ENCODE data around the gene BRD2.

Gene BRD2

DNA sequence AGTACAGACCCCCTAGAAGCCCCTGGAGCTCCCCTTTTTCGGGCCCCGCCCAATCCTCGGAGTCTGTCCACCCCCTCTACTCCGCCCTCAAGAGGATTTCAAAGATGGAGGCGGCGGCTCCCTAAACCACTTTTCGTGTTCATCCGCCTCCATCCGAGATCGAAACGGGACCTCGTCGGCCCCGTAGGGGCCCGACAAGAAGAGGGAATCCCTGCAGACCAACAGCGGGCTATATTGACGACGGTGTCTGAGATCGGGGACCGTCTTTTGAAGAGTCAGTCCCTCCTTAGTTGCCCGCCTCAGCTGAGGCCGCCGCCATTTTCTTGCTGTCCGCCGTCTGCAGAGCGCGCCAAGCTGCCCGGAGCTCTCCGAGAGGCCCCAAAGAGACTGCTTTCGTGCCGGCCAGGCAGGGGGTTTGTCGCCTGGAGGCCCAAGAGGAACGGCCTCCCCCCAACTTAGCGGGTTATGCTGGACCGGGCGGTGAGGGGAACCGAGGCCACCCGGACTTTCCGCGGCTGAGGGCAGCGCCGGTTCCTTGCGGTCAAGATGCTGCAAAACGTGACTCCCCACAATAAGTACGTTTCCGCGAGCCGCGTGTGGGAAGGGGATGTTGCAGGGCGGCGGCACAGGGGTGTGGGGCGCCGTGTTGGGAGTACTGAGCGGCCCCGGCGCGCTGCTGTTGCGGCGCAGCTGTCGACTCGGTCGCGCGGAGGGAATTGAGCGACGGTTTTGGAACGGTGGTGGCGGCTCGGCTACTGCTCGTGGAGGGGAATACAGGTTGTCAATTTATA is 4.2 kb downstream of the BRD2 start:
- DNase-seq (ENCODE audit: low read depth, low spot score), result peak; percentile 27

DNA sequence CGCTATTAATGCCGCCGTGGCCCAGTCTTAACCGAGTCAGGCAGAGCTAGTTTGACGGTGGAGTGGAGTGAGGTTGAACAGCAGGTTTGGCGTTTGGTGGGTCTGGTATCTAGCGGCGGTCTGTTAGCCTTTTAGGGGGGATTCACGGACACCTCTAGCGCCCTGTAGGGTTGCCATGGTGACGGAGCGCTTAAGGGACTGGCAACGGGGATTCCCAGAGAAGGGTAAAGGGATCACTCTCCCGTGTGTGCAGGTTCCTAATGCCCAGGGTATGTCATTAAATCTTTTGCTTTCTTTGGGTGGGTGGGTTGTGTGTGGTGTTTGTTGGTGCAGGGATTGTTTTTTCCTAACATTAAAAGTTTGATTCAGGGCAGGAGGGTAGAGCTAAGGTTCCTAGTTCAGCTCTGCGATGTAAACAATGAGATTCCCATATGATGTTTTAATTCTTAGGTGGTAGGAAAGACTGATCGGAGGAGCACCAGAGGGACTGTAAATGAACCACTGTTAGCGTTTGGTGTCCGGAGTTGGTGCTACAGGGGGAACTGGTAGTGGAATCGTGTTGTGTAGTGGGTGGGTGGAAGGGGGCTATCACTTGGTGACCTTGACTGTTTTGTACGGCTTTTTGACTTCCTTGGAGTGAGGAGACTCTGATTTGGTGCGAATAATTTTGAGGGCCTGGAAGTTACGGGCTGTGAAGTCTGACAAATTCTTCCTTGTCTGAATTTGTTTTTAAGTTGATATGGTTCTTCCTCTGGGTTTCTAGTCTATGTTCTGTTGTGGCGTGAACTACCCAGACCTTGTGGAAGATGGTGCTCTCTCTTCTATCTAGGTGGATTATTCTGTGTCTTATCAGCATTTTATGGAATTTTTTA is 5.0 kb downstream of the BRD2 start:
- peak; percentile 39 for DNase-seq (ENCODE audit: low read depth, low spot score)

DNA sequence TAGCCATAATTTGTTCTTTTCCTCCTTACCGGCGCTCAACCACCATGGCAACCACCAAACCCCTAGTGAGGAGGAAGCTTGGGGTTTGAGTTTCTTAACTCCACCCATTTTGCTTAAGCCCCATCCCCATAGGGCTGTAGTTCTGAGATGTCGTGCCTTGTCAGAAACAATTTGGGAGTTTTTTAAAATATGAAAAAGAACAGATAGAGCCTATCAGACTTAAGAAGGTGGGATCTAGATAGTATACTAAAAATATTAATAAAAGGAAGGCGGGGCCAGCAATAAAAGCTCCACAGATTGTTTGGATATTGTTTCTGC is 5.6 kb downstream of the BRD2 start:
- no peak for DNase-seq (ENCODE audit: low read depth, low spot score)

DNA sequence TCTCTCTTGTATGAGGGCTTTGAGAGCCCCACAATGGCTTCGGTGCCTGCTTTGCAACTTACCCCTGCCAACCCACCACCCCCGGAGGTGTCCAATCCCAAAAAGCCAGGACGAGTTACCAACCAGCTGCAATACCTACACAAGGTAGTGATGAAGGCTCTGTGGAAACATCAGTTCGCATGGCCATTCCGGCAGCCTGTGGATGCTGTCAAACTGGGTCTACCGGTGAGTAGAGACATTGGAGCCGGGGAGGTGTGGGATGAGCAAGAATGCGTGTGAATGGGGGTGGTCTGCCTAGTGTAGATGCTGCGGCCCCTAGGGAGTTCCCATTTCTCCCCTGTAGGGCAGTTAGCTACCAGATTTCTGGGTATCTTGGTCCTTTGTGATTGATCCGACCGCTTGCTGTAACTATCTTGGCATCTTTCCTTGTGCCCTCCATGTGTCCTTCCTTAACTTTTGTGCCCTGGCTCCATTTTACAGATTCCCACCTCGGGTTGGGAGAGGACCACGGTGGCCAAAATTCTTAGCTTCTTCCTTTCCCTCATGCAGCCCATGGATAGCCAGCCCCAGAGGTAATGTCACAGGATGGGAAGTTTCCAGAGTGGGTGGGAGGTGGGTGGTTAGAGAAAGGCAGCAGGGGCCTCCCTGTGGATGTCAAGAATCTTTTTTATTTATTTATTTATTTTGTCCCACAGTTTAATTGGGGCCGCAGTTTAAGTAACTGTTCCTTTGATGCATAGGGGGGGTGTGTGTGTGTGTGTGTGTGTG is 6.3 kb downstream of the BRD2 start:
- DNase-seq (ENCODE audit: low read depth, low spot score), result no peak

DNA sequence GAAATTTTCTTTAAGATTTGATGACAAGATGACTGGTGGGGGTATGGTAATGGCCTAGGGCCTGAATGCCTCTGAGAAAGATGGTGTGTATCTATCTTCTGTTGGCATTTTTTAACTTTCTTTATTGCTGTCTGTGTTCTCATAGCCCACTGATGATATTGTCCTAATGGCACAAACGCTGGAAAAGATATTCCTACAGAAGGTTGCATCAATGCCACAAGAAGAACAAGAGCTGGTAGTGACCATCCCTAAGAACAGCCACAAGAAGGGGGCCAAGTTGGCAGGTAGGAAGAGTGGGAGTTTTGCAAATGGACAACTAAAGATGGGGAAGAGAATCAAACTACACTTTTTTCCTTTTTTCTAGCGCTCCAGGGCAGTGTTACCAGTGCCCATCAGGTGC is 7.5 kb downstream of the BRD2 start:
- DNase-seq (ENCODE audit: low read depth, low spot score), result no peak

DNA sequence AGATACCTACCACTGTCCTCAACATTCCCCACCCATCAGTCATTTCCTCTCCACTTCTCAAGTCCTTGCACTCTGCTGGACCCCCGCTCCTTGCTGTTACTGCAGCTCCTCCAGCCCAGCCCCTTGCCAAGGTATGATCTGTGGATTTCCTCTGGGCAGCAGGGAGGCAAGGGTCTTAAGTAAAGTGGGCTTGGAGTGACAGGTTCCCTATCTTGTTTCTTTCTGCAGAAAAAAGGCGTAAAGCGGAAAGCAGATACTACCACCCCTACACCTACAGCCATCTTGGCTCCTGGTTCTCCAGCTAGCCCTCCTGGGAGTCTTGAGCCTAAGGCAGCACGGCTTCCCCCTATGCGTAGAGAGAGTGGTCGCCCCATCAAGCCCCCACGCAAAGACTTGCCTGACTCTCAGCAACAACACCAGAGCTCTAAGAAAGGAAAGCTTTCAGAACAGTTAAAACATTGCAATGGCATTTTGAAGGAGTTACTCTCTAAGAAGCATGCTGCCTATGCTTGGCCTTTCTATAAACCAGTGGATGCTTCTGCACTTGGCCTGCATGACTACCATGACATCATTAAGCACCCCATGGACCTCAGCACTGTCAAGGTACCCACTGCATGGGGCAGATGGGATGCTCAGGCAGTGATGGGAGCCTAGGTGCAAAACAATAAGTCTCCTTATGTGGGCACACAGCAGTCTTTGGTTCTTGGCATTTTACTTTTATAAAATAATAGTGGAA is 8.1 kb downstream of the BRD2 start:
- no peak for DNase-seq (ENCODE audit: low read depth, low spot score)

DNA sequence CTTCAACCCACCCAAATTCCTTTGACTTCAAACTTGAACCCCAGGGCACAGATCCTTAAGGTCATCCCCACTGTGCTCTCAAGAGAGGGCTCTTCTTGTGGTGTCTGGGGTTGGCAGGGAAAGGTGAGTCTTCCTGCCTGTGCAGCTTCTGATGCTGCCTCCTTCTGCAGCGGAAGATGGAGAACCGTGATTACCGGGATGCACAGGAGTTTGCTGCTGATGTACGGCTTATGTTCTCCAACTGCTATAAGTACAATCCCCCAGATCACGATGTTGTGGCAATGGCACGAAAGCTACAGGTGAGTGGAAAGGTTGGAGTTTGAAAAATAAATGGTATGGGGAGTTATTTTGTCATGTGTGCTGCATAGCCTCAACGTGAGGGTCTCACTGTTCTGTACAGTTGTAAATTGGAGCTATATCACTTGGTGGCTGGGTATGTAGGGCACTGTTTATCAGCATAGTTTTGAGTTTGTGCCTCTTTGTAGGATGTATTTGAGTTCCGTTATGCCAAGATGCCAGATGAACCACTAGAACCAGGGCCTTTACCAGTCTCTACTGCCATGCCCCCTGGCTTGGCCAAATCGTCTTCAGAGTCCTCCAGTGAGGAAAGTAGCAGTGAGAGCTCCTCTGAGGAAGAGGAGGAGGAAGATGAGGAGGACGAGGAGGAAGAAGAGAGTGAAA is 9.0 kb downstream of the BRD2 start:
- DNase-seq (ENCODE audit: low read depth, low spot score), result no peak

DNA sequence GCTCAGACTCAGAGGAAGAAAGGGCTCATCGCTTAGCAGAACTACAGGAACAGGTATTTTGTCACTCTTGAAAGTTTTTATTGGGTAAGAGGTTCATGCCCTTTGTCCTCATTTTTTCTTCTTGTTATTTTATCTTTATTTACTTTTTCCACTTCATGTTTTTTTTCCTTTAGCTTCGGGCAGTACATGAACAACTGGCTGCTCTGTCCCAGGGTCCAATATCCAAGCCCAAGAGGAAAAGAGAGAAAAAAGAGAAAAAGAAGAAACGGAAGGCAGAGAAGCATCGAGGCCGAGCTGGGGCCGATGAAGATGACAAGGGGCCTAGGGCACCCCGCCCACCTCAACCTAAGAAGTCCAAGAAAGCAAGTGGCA is 9.5 kb downstream of the BRD2 start:
- no peak for DNase-seq (ENCODE audit: low read depth, low spot score)

DNA sequence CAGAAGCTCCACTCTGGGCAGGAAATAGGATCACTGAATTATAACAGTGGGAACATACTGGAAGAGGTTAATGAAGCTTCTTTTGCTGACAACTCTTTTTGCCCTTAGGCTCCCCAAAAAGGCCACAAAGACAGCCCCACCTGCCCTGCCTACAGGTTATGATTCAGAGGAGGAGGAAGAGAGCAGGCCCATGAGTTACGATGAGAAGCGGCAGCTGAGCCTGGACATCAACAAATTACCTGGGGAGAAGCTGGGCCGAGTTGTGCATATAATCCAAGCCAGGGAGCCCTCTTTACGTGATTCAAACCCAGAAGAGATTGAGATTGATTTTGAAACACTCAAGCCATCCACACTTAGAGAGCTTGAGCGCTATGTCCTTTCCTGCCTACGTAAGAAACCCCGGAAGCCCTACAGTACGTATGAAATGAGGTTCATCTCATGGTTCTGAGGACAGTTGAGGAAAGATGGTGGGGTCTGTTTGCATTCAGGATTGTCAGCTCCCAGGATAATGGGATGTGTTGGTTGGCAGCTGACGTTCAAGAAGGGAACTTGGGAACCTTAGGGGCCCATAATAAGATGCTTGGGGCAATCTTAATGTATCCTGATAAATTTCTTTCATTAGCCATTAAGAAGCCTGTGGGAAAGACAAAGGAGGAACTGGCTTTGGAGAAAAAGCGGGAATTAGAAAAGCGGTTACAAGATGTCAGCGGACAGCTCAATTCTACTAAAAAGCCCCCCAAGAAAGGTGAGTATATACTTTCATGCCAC is 11.5 kb downstream of the BRD2 start:
- no peak for DNase-seq (ENCODE audit: low read depth, low spot score)

DNA sequence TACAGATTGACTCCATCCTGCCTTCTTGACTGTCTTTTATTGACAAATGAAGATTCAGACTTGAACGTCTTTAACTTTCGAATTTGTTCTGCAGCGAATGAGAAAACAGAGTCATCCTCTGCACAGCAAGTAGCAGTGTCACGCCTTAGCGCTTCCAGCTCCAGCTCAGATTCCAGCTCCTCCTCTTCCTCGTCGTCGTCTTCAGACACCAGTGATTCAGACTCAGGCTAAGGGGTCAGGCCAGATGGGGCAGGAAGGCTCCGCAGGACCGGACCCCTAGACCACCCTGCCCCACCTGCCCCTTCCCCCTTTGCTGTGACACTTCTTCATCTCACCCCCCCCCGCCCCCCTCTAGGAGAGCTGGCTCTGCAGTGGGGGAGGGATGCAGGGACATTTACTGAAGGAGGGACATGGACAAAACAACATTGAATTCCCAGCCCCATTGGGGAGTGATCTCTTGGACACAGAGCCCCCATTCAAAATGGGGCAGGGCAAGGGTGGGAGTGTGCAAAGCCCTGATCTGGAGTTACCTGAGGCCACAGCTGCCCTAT is 12.2 kb downstream of the BRD2 start:
- DNase-seq (ENCODE audit: low read depth, low spot score), result no peak

DNA sequence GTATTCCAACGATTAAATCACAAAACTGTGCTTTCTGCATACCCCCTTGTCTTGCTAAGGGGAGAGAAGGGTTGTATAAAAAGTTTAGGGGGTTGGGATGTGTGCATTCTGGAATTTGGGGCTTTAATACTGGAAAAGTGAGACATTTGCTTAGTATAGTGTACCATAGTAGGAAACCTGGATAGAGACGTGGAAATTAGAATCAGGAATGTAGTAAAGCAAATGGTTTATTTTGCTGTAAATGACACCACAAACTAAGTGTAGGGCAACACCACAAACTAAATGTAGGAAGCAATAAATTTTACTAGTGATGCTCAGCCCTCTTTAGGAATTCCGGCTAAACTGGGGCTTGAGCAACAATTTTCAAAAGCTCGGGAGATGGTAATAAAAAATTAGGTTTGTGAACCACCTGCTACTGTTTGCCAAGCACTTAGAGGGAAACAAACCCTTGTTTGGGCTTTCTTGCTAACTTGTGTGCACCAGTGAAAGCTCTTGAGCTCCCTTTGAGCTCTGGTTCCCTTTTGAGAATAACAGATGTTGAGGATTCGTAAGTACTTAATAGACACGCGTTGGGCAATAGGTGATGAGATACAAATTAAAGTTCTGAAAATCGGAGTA is 13.8 kb downstream of the BRD2 start:
- DNase-seq (ENCODE audit: low read depth, low spot score), result no peak

DNA sequence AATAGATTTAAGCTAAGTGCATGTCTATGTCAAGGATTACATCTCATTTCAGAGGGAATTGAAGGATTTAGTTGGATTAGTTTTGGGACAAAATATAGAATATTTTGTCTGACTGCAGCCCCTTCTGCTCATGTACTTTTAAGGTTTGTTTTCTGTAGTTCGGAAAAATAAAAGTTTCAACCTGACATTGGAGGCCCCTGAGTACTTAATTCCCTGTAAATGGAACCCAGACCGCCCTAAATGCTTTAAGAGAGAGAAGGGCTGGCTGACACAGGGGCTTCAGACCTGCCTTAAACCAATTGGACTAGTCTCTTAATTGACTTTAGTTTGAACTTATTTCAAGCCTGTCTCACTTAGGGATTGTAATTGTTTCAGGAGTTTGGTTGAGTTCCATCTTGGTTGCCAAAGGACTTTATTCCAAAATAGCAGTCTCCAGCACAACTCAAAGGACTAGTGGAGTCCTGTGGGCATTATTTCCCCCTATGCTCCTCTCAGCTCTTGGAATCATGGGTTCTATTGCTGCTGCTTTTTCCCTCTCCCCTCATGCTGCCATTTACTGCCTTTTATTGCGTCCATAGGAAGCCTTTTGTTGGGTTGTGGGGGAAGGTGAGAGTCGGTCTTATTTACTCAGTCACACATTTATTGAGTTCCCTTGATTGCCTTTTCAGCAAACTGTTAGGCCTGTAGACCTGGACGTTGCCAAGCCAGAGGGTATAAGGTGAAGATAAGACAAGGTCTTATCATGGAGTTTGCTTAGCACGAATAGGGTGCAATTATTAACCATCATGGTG is 14.5 kb downstream of the BRD2 start:
- no peak for DNase-seq (ENCODE audit: low read depth, low spot score)

DNA sequence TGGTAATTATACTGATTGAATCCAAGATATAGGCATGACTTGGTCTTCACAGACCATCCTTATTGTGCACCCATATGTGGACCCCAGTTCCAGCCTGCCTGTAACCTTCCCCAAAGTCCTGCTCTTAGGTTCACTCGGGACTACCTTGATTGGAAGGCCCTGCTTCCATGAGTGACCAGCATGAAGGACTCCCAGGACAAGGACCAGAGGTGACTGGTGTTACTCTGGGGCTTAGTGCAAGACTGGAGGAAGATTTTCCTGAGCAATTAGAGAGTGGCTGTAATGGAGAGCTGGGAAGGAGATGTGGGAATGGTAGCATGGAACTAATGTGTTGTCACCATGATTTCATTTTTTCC is 15.1 kb downstream of the BRD2 start:
- no peak for DNase-seq (ENCODE audit: low read depth, low spot score)

DNA sequence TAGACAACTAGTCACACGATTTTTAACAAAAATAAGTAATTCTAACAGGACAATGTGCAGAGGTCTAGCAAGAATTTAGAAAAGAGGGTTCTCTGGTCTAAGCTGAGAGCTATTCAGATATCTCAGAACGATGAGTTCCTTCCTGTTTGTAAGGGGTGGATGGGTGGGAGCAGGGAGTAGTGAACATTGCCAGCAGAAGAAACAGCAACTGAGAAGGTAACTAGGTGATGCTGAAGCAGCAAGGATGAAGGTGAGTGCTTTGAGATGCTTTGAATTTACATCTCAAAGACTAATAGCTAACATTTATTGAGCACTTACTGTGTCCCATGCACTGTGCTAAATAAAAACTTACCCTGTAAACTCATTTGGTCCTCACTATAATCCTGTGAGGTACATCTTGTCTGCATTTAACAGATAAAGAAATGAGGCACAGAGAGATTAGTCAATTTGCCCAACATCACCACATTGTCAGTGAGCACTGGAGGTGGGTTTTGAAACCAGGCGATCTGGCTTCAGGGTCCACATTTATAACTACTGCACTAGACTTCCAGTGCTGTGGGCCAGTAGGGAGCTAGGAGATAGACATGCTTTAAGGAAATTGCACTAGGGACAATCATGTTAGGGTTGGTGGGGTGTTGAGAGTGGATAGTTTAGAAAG is 15.7 kb downstream of the BRD2 start:
- DNase-seq (ENCODE audit: low read depth, low spot score), result no peak

DNA sequence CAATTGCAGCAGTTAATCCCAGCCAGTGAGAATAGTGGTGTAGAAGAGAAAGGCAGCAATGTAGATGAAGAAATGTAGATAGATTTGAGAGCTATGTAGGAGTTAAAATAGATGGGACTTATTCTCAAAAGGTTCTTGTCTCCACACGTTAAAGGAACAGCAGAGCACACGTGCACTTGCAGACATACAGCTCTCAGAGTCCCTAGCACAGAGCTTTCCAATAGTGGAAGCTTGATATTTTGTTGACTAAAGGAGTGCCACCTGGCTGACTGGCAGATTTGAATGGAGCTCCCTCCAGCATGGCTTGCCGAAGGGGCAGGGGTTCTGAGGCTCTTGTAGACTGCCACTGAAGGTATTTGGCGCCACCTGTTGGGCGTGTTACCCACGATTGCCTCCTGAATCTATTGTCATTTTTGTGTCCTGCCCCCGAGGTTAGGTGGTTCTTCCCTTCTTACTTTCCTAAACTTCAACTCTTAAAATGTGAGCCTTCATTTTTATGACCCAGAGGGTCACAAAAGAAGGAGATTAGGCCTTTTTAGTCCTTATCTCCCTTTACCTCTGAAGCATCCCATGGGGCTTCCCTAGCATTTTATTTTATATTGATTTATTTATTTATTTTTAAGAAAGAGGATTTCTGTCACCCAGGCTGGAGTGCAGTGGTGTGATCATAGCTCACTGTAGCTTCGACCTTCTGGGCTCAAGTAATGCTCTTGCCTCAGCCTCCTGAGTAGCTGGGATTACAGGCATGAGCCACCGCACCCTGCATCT is 16.4 kb downstream of the BRD2 start:
- peak; percentile 81 for DNase-seq (ENCODE audit: low read depth, low spot score)

DNA sequence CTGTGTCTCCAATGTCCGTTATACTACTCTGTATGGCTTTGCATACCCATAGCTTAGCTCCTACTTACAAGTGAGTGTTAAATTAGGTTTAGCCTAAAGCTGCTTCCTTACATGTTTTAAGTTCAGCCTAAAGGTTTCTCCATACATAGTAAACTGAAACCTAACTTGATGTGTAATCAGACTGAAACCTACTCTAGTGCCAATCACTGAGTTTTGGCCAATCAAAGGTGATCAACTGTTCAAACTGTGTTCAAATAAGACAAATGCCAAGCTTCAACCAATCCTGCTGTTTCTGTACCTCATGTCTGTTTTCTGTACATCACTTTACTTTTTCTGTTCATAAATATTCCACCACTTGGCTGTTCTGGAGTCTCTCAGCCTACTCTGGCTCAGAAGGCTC is 21.0 kb downstream of the BRD2 start:
- no peak for DNase-seq (ENCODE audit: low read depth, low spot score)

DNA sequence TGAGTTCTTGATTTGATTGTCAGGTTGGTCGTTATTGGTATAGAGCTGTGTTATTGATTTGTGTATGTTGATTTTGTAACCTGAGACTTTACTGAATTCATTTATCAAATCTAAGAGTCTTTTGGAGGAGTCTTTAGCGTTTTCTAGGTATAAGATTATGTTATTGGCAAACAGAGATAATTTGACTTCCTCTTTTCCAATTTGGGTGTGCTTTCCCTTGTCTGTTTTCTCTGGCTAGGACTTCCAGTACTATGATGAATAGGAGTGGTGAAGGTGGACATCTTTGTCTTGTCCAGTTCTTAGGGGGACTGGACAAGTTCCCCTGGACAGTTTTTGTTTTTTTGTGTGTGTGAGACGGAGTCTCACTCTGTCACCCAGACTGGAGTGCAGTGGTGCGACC is 23.6 kb downstream of the BRD2 start:
- no peak for DNase-seq (ENCODE audit: low read depth, low spot score)
